ENCODE data around the gene LPP.
"Not testable (repeated sequence)": the region's sequence is repeated elsewhere in the genome, so short reads cannot be mapped to it uniquely, and the experiment has no call there.

The LPP gene

GRCh38 chr3:188154014-188154808, at the start of gene LPP:
TSS of gene LPP (plus strand) at chr3:188154157. CDS start at chr3:188406121, 251,964 bp downstream.
- peak; percentile 80 for DNase-seq (ENCODE audit: low read depth)

DNA sequence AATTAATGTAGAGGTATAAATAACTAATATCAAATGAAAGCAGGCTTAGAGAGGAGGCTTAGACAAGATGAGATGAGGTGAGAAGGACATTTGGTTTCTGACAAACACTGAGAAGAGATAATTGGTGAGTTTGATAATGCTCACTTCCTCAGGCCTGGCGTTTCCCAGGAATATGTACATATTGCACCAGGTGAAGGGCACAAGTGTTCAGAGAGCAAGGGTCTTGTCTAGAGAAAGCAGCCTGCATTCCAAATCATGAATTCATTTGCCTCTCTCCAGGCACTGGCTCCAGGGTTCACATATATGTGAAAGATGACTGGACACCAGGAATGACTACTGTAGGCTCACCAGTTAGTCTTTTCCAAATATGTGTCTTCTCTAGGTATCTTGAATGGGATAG, 48.0 kb upstream of the LPP start:
- no peak for DNase-seq (ENCODE audit: low read depth)

DNA sequence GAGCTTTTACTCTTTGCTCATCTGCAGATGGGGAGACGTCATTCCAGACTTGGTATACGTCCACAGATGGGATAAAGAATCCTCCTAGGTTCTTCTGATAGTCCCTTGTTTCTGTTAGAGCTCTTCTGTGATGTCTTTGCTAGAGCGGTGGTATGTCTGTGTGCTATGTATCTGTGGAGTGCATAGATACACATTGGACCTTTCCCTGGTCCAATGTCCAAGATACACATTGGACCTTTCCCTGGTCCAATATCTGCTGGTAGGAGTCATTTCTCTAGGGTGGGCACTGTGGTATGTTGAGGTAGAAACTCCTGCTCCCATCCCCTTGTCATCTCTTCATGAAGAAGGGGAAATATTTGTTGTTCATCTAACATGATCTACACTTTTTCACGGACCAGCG, 47.5 kb upstream of the LPP start:
- no peak for DNase-seq (ENCODE audit: low read depth)

- DNase-seq (ENCODE audit: low read depth) = no peak
Measured at GRCh38 chr3:188106887-188107830, 46.8 kb upstream of the LPP start.

- DNase-seq (ENCODE audit: low read depth) = no peak
Measured at GRCh38 chr3:188108703-188109412, 45.1 kb upstream of the LPP start.

- no peak for DNase-seq (ENCODE audit: low read depth)
Measured at GRCh38 chr3:188111002-188111584, 42.9 kb upstream of the LPP start.

GRCh38 chr3:188113756-188114155, 40.2 kb upstream of the LPP start:
- no peak for DNase-seq (ENCODE audit: low read depth)

DNA sequence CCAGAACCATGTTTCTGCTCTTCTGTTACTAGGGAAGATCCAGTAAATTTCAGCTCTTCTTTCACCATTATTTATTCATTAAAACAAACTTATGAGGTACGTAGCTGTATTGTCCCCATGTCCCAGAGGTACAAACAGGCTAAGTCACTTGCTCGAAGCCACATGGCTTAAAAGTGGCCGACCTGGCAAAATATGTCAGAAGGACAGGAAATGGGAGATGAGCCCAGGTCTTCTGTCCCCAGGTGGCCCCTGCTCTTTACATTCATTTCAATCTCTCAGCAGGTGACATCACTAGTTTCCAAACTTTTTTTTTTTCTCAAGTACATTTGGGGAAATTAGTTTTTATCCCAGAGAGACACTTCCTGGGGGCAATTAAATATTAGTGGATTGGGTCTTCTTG, 34.1 kb upstream of the LPP start:
- no peak for DNase-seq (ENCODE audit: low read depth)

DNA sequence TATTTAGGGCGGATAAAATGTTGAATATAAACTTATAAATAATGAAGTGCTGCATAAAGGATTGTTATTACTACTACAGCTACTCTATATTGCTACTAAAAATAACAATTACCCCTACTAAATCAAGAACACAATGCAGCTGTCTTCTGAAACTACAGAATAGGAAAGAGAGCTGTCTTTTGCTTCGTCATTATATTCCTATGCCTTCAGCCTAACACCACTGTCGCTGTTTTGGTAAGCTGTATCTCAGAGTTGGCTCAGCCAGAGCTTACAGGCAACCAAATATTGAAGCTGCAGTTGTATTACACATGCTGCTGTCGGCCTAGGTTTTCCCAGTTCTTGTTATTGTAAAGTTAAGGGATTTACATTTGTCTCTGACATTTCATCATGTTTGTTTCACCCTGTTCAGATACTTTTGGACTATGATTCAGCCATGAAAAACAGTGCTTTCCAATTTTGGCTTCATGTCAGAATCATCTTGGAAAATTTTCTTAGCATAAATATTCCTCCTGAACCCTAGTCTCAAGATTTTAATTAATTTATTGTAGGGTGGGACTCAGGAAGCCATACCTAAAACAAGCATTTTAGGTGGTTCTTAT, 31.3 kb upstream of the LPP start:
- DNase-seq (ENCODE audit: low read depth) = no peak

DNA sequence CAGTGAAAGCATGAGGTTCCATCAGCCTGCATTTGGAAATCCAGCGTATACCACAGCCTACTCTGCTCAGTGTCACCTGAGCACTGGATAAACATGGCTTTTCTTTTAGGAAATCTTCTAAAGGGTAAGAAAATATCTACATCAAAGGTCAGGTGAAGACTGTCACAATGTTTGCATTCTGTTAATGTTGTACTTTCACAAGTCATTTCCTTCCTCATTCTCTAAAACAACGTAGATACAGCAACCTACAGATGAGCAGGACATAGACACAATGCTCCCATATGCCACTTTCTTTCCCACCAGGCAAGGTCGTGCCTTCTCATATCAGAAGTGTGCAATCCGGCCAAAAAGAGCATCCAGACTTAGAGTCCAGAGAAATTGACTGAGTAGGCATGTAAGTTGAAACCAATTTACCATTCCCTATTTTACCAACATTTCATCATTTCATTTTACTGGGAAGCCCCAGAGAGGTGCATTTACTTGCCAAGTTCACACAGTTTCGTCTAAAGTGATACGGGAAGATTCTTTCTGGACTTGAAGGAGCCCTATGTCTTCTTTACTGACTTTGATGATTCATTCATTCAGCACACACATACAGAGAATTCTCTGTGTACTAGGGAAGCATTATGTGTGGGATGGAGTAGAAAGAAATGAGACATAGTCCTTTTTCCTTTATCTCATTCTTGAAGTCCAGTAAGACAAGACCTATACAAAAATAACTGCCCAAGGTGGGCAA, 30.6 kb upstream of the LPP start:
- DNase-seq (ENCODE audit: low read depth) = no peak

GRCh38 chr3:188124184-188124583, 29.8 kb upstream of the LPP start:
- no peak for DNase-seq (ENCODE audit: low read depth)

DNA sequence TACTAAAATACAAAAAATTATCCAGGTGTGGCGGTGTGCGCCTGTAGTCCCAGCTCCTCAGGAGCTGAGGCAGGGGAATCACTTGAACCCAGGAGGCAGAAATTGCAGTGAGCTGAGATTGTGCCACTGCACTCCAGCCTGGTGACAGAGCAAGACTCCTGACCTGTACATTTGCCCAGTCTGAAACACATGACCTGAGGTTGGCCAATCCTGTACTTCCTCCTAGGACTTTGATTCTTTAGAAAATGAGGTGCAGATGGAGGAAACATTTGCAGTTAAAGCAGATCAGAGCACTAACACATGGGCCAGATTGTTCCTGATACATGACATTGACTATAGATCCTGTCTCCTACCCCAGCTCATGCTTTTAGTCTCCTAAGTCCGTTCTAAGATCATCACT, 28.9 kb upstream of the LPP start:
- no peak for DNase-seq (ENCODE audit: low read depth)

- DNase-seq (ENCODE audit: low read depth) = no peak
Measured at GRCh38 chr3:188126276-188126675, 27.7 kb upstream of the LPP start.

DNA sequence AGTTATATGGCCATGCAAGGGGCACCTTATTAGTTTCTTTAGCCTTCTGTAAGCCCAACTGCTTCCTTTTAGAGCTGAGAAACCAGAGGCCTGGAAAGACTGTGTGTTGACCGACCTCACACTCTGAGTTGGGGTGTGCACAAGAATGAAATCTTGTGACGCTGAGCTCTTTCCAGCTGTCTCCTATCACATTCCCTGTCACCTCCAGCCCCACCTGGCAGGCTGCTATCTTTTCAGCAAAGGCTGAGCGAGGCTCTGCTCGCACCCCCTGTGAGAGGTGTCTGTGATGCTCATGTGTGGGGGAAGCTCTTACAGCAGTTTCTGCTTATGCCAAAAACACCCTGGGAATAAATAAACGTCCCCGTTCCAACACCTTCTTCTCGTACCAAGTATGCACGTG, 27.0 kb upstream of the LPP start:
- no peak for DNase-seq (ENCODE audit: low read depth)

- no peak for DNase-seq (ENCODE audit: low read depth)
Measured at GRCh38 chr3:188128905-188129304, 25.1 kb upstream of the LPP start.

DNA sequence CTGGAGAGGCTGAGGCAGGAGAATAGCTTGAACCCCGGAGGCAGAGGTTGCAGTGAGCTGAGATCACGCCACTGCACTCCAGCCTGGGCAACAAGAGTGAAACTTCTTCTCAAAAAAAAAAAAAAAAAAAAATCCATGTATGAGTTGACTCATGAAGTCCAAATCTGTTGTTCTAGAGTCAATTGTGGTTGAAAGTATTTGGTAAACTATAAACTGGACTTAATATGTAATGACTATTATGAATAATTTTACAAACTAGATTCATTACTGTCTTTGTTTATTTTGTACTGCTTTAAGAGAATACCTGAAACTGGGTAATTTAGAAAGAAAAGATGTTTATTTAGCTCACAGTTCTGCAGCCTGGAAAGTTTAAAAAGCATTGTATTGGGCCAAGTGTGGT, 22.9 kb upstream of the LPP start:
- not testable (repeated sequence) for DNase-seq (ENCODE audit: low read depth)

DNA sequence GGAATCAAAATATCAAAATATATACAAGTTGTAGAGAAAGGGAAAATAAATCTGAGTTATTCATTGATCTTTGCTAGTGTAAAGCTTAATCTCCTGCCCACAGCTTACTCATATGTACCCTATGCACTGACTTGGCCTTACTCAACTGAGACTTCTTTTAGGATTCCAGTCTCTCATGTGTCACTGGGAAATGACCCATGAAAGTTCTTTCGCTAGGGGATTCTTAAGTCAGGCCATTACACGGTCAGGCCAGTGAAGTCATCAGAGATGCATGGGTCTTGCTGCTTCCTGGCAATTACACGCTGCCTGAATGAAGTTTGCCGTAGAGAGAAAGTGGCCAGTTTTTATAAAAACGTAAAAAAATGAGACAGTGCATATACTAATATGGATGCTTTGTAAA, 20.7 kb upstream of the LPP start:
- DNase-seq (ENCODE audit: low read depth) = no peak

GRCh38 chr3:188133646-188134045, 20.3 kb upstream of the LPP start:
- no peak for DNase-seq (ENCODE audit: low read depth)

DNA sequence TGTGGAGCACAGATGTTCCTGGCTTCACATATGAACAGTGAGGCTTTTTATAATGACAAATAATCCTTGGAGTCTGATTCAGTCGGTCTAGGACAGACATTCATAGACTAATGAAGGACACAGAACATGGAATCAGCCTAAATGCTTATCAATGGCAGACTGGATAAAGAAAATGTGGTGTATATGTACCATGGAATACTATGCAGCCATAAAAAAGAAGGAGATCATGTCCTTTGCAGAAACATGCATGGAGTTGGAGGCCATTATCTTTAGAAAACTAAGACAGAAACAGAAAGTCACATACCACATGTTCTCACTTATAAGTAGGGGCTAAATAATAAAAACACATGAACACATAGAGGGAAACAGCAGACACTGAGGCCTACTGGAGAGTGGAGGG, 19.9 kb upstream of the LPP start:
- DNase-seq (ENCODE audit: low read depth) = no peak

GRCh38 chr3:188134856-188135255, 19.1 kb upstream of the LPP start:
- no peak for DNase-seq (ENCODE audit: low read depth)

DNA sequence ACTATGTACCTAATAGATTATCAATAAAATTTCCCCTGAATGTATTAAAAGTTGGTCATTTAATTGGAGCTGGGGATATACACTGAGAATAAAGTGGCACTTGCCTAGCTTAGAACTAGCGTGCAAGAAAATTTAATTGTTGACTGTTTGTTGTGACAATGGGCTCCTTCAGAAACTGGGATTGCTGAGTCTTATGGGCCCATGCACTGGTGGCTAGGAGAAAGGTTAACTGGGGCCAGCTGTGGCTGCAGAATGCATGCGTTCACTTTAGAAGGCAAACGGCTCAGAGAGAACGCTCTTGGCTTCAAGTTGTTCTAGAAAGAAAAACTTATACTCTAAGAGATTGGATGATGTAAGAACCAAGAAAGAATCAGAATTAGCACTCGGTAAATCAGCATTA, 18.7 kb upstream of the LPP start:
- no peak for DNase-seq (ENCODE audit: low read depth)

Measured in activated T-cell treated with anti-CD3 and anti-CD28 coated beads for 48 hours (primary cell).